Endothelial cell of umbilical vein (primary cell): ENCODE measurements around the gene SPATA33. TPM values are rescaled to one million over a fixed set of nuclear protein-coding genes. Genes with fewer than 3 reads are reported as not detected.

ENCODE experiments used
- BruUV-seq: library from RNA; stranded (reverse); fragments of 400-500 nt; replicated peaks from 2 replicates; lab custom pipeline; 2021; lab: Mats Ljungman, UMichigan
- CTCF ChIA-PET: fragments of 300-600, 350-600 bp; sonication (Branson Sonifier 250); formaldehyde crosslinking; loops from one replicate; lab custom pipeline; 2021; ENCODE audit warnings: antibody characterized with exemption, inconsistent platforms; lab: Charles Lee
- POLR2A ChIA-PET: fragments of 300-600, 350-600 bp; sonication (Branson Sonifier 250); formaldehyde crosslinking; loops from one replicate; lab custom pipeline; 2021; ENCODE audit warnings: antibody characterized with exemption, inconsistent platforms; lab: Charles Lee
- DNase-seq: peaks from one replicate; pipeline ENCODE4 v3.0.0-alpha.2; 2011; ENCODE audit warnings: low read depth, low spot score
- FAIRE-seq: peaks from 2 replicates; lab custom pipeline; 2011; peaks lifted over from hg19 to GRCh38; lab: Jason Lieb, UNC
- H2AFZ ChIP-seq: 2 replicates; pipeline ENCODE4 v1.6.0; 2012; ENCODE audit warnings: low read depth, low read length, control low read depth, inconsistent platforms
- H3K27ac ChIP-seq: 2 replicates; pipeline ENCODE4 v1.5.1; 2011; ENCODE audit warnings: low read depth, mild to moderate bottlenecking, control low read depth, low read length, moderate library complexity; ENCODE audit not compliant: insufficient read depth
- H3K27me3 ChIP-seq, 2 experiments: 2 replicates each; pipeline versions ENCODE4 v1.6.0 to v1.6.1; 2011; ENCODE audit warnings: low read length in 2 of 2, mixed read lengths in 1 of 2; ENCODE audit not compliant: control insufficient read depth in 2 of 2, insufficient read depth in 2 of 2
- H3K36me3 ChIP-seq, 2 experiments: 2 replicates in 1 of 2; 3 replicates in 1 of 2; pipeline ENCODE4 v1.5.1; 2011; ENCODE audit warnings: low read length in 2 of 2, mild to moderate bottlenecking in 1 of 2, moderate library complexity in 1 of 2; ENCODE audit not compliant: control insufficient read depth in 2 of 2, insufficient read depth in 2 of 2; ENCODE audit errors: extremely low read depth in 1 of 2
- H3K4me1 ChIP-seq: 3 replicates; pipeline ENCODE4 v1.5.1; 2011; ENCODE audit warnings: mild to moderate bottlenecking, low read length; ENCODE audit not compliant: control insufficient read depth, insufficient read depth; ENCODE audit errors: extremely low read depth
- H3K4me2 ChIP-seq: 2 replicates; pipeline ENCODE4 v1.6.1; 2011; ENCODE audit warnings: low read length, control low read depth, mixed read lengths; ENCODE audit not compliant: insufficient read depth
- H3K4me3 ChIP-seq, 3 experiments: fragments of 200-600 bp in 1 of 3; sonication (generic), shearing (Covaris generic) in 1 of 3; replicated peaks in 1 of 3; 2 replicates each; pipeline ENCODE4 v1.5.1; 2011 to 2016; ENCODE audit warnings: control low read depth in 3 of 3, low read length in 3 of 3, mild to moderate bottlenecking in 2 of 3, inconsistent platforms in 1 of 3, low read depth in 1 of 3, moderate library complexity in 1 of 3; ENCODE audit not compliant: insufficient read depth in 1 of 3
- H3K79me2 ChIP-seq: 2 replicates; pipeline ENCODE4 v1.6.0; 2012; ENCODE audit warnings: low read length, inconsistent platforms; ENCODE audit not compliant: control insufficient read depth, insufficient read depth
- H3K9ac ChIP-seq: replicated peaks from 2 replicates; pipeline ENCODE3; 2011; ENCODE audit warnings: low read length, control low read depth; ENCODE audit not compliant: insufficient read depth; ENCODE audit errors: extremely low read depth
- H3K9me1 ChIP-seq: replicated peaks from 3 replicates; pipeline ENCODE4 v1.6.0; 2011; ENCODE audit warnings: mild to moderate bottlenecking, low read length; ENCODE audit not compliant: control insufficient read depth, insufficient read depth; ENCODE audit errors: extremely low read depth
- H3K9me3 ChIP-seq: replicated peaks from 2 replicates; pipeline ENCODE4 v1.5.1; 2012; ENCODE audit warnings: low read length, inconsistent platforms; ENCODE audit not compliant: control insufficient read depth, insufficient read depth
- H4K20me1 ChIP-seq: replicated peaks from 2 replicates; pipeline ENCODE3; 2011; ENCODE audit warnings: mild to moderate bottlenecking, low read length; ENCODE audit not compliant: control insufficient read depth, insufficient read depth; ENCODE audit errors: extremely low read depth
- FOS ChIP-seq: IDR thresholded peaks from 2 replicates; pipeline ENCODE4 v1.6.1; 2011; ENCODE audit warnings: mild to moderate bottlenecking, low read length, moderate library complexity, borderline replicate concordance; ENCODE audit not compliant: insufficient read depth
- GATA2 ChIP-seq: IDR thresholded peaks from 2 replicates; pipeline ENCODE4 v1.7.0; 2011; ENCODE audit warnings: low read depth, mild to moderate bottlenecking, moderate library complexity, mixed read lengths, low read length; ENCODE audit not compliant: insufficient read length, insufficient read depth
- JUN ChIP-seq: IDR thresholded peaks from 2 replicates; pipeline ENCODE4 v1.6.1; 2011; ENCODE audit warnings: borderline replicate concordance, low read depth; ENCODE audit not compliant: insufficient read length, insufficient read depth
- MYC ChIP-seq: IDR thresholded peaks from one replicate; pipeline ENCODE4 v1.6.1; 2011; ENCODE audit warnings: mild to moderate bottlenecking, low read depth, low read length
- POLR2A ChIP-seq: IDR thresholded peaks from 2 replicates; pipeline ENCODE4 v1.6.1; 2012; ENCODE audit warnings: low read depth, mild to moderate bottlenecking, control low read depth, low read length
- dilution Hi-C: fragments of 300-500 bp; cut with MboI; formaldehyde crosslinking; loops from one replicate; pipeline ENCODE4 v1.15.0; 2019; ENCODE audit warnings: low sequenced_read_pairs; ENCODE audit not compliant: extremely low pct_ligation_motif_present
- intact Hi-C: fragments of 100-400 bp; cut with micrococcal nuclease; formaldehyde crosslinking; loops from one replicate; pipeline ENCODE4 v1.10.0; 2022
- polyA plus RNA-seq, 4 experiments: library from polyadenylated mRNA; depleted of rRNA in 3 of 4; stranded (reverse) in 3 of 4; unstranded in 1 of 4; fragments of >200 nt; gene quantifications; 2 replicates each; pipeline versions ENCODE4 v1.2.1 to v1.2.3, GENCODE V29; 2011 to 2012; ENCODE audit warnings: missing spikeins in 1 of 4
- total RNA-seq: library from RNA; stranded (reverse); gene quantifications from 2 replicates; pipeline ENCODE4 v1.2.3, GENCODE V29; 2021
- TF ChIP-seq, protein P1 (sequence below), 2 donors: IDR thresholded peaks; 1 replicate in 1 of 2; 2 replicates in 1 of 2; pipeline ENCODE4 v1.5.1; 2011; ENCODE audit warnings: low read length in 2 of 2, mild to moderate bottlenecking in 2 of 2, moderate library complexity in 2 of 2, control low read depth in 1 of 2, inconsistent platforms in 1 of 2, low read depth in 1 of 2; ENCODE audit not compliant: insufficient read depth in 1 of 2; ENCODE audit errors: extremely low read depth in 1 of 2
- TF ChIP-seq, protein P2 (sequence below): IDR thresholded peaks from 2 replicates; pipeline ENCODE4 v1.6.1; 2011; ENCODE audit not compliant: insufficient read depth, insufficient read length

The SPATA33 gene
- total and polyA plus RNA-seq, 2 donors (not counting 3 experiments of a cell fraction or from before 2014, with no cell fraction given) = 3.5 to 11.4 TPM

DNA sequence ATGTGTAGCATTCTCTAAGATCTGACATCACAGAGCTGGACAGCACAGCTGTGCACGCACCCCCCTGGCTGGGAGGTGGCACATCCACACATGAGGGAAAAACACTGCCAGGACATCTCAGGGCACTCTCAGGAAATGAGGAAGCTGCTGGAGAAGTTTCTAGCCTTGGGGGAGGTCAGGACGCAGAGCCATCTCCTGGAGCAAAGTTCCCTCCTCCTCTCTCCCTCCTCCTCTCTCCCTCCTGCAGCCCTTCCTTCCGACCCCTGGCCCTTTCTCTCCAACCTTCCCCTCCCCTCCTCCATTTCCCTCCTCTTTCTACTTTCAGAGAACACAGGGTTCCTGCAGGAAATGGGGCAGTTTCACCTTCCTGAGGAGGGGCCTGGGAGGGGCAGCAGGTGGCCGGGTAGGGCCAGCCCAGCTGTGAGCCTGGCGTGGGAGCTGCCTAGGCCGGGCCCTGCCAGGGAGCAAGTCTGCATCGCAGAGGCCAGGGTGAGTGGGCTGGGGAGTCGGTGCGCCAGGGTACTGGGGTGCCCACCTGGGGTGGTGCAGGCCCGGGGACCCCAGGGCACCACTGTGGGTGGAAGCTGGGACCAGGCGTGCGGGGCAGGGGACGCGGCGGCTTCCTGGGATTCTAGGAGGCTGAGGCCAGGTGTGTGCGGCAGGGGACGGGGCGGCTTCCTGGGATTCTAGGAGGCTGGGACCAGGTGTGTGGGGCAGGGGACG is 44.2 kb upstream of the SPATA33 start, which contains the start of gene DPEP1:
DPEP1 (plus strand) TSS at position 412 of the 723 bp plus-strand sequence. CDS start 16,769 bp downstream, outside the sequence.
- H3K4me2 ChIP-seq = no peak within 1 kb of the TSS
- H3K9me1 ChIP-seq = no peaks in the 10 kb centered on the region
- BruUV-seq = no TSS peak
- DNase-seq (no peak), FAIRE-seq (no peak)
- intact Hi-C loops = no loop called here
- dilution Hi-C loops = no loop called here
- CTCF ChIA-PET = interaction anchor here (1.4 to 4.1 kb wide), 14 partner anchors 10 to 73 kb away, joined by 3 to 48 read pairs (median 6); partner anchors contain the start of genes CDK10, CHMP1A and SPATA33
- H3K9ac ChIP-seq = no peak within 1 kb of the TSS
- no peaks in the 10 kb centered on the region for H3K36me3 ChIP-seq
- H3K9me3 ChIP-seq = no peaks in the 10 kb centered on the region
- POLR2A ChIA-PET = no interaction called here
- no peak within 1 kb of the TSS for H3K27ac ChIP-seq
- H3K79me2 ChIP-seq = no peaks in the 10 kb centered on the region
- H2AFZ ChIP-seq = no peak within 1 kb of the TSS
- H3K4me3 ChIP-seq = no peak within 1 kb of the TSS
- H3K27me3 ChIP-seq = no peaks in the 10 kb centered on the region
- TF ChIP-seq GATA2 (no peak), FOS (no peak), POLR2A (no peak), MYC (no peak), JUN (no peak)
- TF ChIP-seq, protein P1, sequence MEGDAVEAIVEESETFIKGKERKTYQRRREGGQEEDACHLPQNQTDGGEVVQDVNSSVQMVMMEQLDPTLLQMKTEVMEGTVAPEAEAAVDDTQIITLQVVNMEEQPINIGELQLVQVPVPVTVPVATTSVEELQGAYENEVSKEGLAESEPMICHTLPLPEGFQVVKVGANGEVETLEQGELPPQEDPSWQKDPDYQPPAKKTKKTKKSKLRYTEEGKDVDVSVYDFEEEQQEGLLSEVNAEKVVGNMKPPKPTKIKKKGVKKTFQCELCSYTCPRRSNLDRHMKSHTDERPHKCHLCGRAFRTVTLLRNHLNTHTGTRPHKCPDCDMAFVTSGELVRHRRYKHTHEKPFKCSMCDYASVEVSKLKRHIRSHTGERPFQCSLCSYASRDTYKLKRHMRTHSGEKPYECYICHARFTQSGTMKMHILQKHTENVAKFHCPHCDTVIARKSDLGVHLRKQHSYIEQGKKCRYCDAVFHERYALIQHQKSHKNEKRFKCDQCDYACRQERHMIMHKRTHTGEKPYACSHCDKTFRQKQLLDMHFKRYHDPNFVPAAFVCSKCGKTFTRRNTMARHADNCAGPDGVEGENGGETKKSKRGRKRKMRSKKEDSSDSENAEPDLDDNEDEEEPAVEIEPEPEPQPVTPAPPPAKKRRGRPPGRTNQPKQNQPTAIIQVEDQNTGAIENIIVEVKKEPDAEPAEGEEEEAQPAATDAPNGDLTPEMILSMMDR (IDR thresholded peaks at IDR 0.05; ENCODE audit: extremely low read depth in 1 of 2, insufficient read depth in 1 of 2, low read depth in 1 of 2, low read length in 2 of 2) = no peak
- TF ChIP-seq, protein P2, sequence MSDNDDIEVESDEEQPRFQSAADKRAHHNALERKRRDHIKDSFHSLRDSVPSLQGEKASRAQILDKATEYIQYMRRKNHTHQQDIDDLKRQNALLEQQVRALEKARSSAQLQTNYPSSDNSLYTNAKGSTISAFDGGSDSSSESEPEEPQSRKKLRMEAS = no peak
- no peaks in the 10 kb centered on the region for H4K20me1 ChIP-seq
- H3K4me1 ChIP-seq = peaks cover 2% of the 10 kb centered on the region
